ENCODE results near the gene HECA. TPM values are rescaled to one million over a fixed set of nuclear protein-coding genes. Genes with fewer than 3 reads are reported as not detected.

Gene HECA
- total RNA-seq, 1 experiment from 2014 or later, result 10.7 TPM

DNA sequence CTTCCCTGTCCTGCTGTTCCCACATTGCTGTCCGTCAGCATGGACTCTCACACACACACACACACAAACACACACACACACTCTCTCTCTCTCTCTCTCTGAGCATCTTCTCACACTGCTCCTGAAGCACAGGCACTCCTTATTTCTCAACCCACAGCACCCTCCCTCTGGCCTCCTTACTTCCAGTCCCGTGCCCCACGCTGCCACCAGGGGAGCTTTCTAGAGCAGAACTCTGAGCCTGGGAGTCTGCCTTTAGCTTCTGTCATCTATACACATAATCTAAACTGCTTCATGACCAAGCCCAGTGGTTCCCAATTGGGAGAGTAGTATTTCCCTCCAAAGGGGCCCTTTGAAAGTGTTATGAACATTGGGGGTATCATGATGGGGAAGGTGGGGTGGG is 29.1 kb downstream of the HECA start:
- no peak overlapping the region for H3K4me2 ChIP-seq (ENCODE audit: low read length)
- no peaks in the 10 kb centered on the region for H4K20me1 ChIP-seq (ENCODE audit: insufficient read depth)
- H3K9ac ChIP-seq (ENCODE audit: low read length), result no peak overlapping the region
- intact Hi-C loops (cut with micrococcal nuclease), result no loop called here
- peaks cover 11% of the 10 kb centered on the region in 2 experiments for H3K4me1 ChIP-seq (ENCODE audit: control insufficient read depth in 1 of 2, insufficient read depth in 2 of 2, low read length in 2 of 2)
- no peaks in the 10 kb centered on the region for H3K27me3 ChIP-seq (ENCODE audit: insufficient read depth, low read length)
- POLR2A ChIA-PET, result no interaction called here
- H3K4me3 ChIP-seq (replicated peaks in 1 of 2; ENCODE audit: low read depth in 1 of 2, low read length in 2 of 2), result no peak overlapping the region
- no TSS peak for BruUV-seq (replicated peaks)
- no peaks in the 10 kb centered on the region for H3K79me2 ChIP-seq (ENCODE audit: insufficient read depth, low read length)
- no peaks in the 10 kb centered on the region for H3K9me2 ChIP-seq (ENCODE audit: insufficient read depth)
- no peak overlapping the region for H2AFZ ChIP-seq (ENCODE audit: low read depth, low read length, poor library complexity, severe bottlenecking)
- ATAC-seq (peak; percentile 72), DNase-seq (ENCODE audit: low read depth, low spot score) (no peak)
- no peaks in the 10 kb centered on the region for H3K9me3 ChIP-seq (ENCODE audit: control insufficient read depth in 1 of 2, insufficient read depth in 1 of 2, low read depth in 1 of 2, low read length in 2 of 2)
- RAD21 ChIA-PET (ENCODE audit: low non-redundant PET in 1 of 2, low total read pairs in 2 of 2, uncharacterized antibody in 2 of 2, unreplicated experiment in 2 of 2), result no interaction called here
- CTCF ChIA-PET, result no interaction called here
- 0 out of 6 replicates have a peak, but pooled peaks of 2 of the 3 experiments have one; percentile 14 to 17 for TF ChIP-seq CTCF (IDR thresholded peaks at IDR 0.05 in 2 of 3, conservative IDR thresholded peaks at IDR 0.05 in 1 of 3; ENCODE audit: borderline replicate concordance in 1 of 3, insufficient read depth in 1 of 3, low read depth in 2 of 3, low read length in 2 of 3)
- TF ChIP-seq ZFX (IDR thresholded peaks at IDR 0.05), result no peak
- no peak overlapping the region for H3K27ac ChIP-seq (ENCODE audit: low read depth, low read length)
- no peaks in the 10 kb centered on the region for H3K36me3 ChIP-seq (ENCODE audit: control insufficient read depth in 1 of 2, insufficient read depth in 2 of 2, low read length in 2 of 2)

- Histone ChIP-seq H4K20me1 (ENCODE audit: insufficient read depth) (no peaks in the 10 kb centered on the region), H3K4me3 (replicated peaks in 1 of 2; ENCODE audit: low read depth in 1 of 2, low read length in 2 of 2) (no peak overlapping the region), H3K9me3 (ENCODE audit: control insufficient read depth in 1 of 2, insufficient read depth in 1 of 2, low read depth in 1 of 2, low read length in 2 of 2) (no peaks in the 10 kb centered on the region), H3K4me2 (ENCODE audit: low read length) (no peak overlapping the region), H2AFZ (ENCODE audit: low read depth, low read length, poor library complexity, severe bottlenecking) (no peak overlapping the region), H3K4me1 (ENCODE audit: control insufficient read depth in 1 of 2, insufficient read depth in 2 of 2, low read length in 2 of 2) (peaks cover 11% of the 10 kb centered on the region in 2 experiments), H3K79me2 (ENCODE audit: insufficient read depth, low read length) (no peaks in the 10 kb centered on the region), H3K36me3 (ENCODE audit: control insufficient read depth in 1 of 2, insufficient read depth in 2 of 2, low read length in 2 of 2) (no peaks in the 10 kb centered on the region), H3K27ac (ENCODE audit: low read depth, low read length) (no peak overlapping the region), H3K27me3 (ENCODE audit: insufficient read depth, low read length) (no peaks in the 10 kb centered on the region), H3K9ac (ENCODE audit: low read length) (no peak overlapping the region), H3K9me2 (ENCODE audit: insufficient read depth) (no peaks in the 10 kb centered on the region)
- DNase-seq (ENCODE audit: low read depth, low spot score), result no peak
- RAD21 ChIA-PET (ENCODE audit: low non-redundant PET in 1 of 2, low total read pairs in 2 of 2, uncharacterized antibody in 2 of 2, unreplicated experiment in 2 of 2), result no interaction called here
- intact Hi-C loops (cut with micrococcal nuclease), result no loop called here
- POLR2A ChIA-PET, result no interaction called here
- ATAC-seq, result no peak
- BruUV-seq (replicated peaks), result no TSS peak
- CTCF ChIA-PET, result interaction anchor here (0.6 kb wide), 1 partner anchor 13 kb away, joined by 3 read pairs; no protein-coding TSS in a partner anchor
- no peak for TF ChIP-seq CEBPB (IDR thresholded peaks at IDR 0.05; ENCODE audit: low read depth)
- TF ChIP-seq EZH2 (IDR thresholded peaks at IDR 0.05), result no peak
- no peak for TF ChIP-seq POLR2AphosphoS5 (IDR thresholded peaks at IDR 0.05; ENCODE audit: low read depth, low read length)
- TF ChIP-seq ATF3 (IDR thresholded peaks at IDR 0.05), result no peak
- TF ChIP-seq POLR2A (IDR thresholded peaks at IDR 0.05; ENCODE audit: borderline replicate concordance, extremely low read depth, insufficient read depth, insufficient read length), result no peak
- TF ChIP-seq, protein P1, sequence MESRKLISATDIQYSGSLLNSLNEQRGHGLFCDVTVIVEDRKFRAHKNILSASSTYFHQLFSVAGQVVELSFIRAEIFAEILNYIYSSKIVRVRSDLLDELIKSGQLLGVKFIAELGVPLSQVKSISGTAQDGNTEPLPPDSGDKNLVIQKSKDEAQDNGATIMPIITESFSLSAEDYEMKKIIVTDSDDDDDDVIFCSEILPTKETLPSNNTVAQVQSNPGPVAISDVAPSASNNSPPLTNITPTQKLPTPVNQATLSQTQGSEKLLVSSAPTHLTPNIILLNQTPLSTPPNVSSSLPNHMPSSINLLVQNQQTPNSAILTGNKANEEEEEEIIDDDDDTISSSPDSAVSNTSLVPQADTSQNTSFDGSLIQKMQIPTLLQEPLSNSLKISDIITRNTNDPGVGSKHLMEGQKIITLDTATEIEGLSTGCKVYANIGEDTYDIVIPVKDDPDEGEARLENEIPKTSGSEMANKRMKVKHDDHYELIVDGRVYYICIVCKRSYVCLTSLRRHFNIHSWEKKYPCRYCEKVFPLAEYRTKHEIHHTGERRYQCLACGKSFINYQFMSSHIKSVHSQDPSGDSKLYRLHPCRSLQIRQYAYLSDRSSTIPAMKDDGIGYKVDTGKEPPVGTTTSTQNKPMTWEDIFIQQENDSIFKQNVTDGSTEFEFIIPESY (IDR thresholded peaks at IDR 0.05; ENCODE audit: extremely low read depth, insufficient replicate concordance, low read length), result no peak
- TF ChIP-seq YY1 (IDR thresholded peaks at IDR 0.05; ENCODE audit: extremely low read depth, insufficient replicate concordance, low read depth, low read length), result no peak
- no peak for TF ChIP-seq ZNF274 (IDR thresholded peaks at IDR 0.05; ENCODE audit: low read depth, low read length)
- TF ChIP-seq CBX3 (IDR thresholded peaks at IDR 0.05; ENCODE audit: low read depth), result no peak
- no peak for TF ChIP-seq FOSL1 (IDR thresholded peaks at IDR 0.05; ENCODE audit: low read depth)
- no peak for TF ChIP-seq EZH2phosphoT487 (IDR thresholded peaks at IDR 0.05; ENCODE audit: borderline replicate concordance)
- TF ChIP-seq SRF (IDR thresholded peaks at IDR 0.05; ENCODE audit: low read depth), result no peak
- TF ChIP-seq TCF7L2 (IDR thresholded peaks at IDR 0.05; ENCODE audit: borderline replicate concordance, extremely low read depth, insufficient read depth, insufficient read length), result no peak
- no peak for TF ChIP-seq SP1 (IDR thresholded peaks at IDR 0.05; ENCODE audit: low read depth)
- TF ChIP-seq SIN3A (IDR thresholded peaks at IDR 0.05; ENCODE audit: low read depth), result no peak
- TF ChIP-seq, protein P2, sequence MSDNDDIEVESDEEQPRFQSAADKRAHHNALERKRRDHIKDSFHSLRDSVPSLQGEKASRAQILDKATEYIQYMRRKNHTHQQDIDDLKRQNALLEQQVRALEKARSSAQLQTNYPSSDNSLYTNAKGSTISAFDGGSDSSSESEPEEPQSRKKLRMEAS (IDR thresholded peaks at IDR 0.05), result no peak
- no peak for TF ChIP-seq EGR1 (IDR thresholded peaks at IDR 0.05; ENCODE audit: low read depth)
Observed at GRCh38 chr6:139165324-139165723, 30.4 kb downstream of the HECA start.

Measured in HCT116 (cell line).